Endothelial cell of umbilical vein (primary cell): Measurements from ENCODE around the gene PRDM10. TPM values are rescaled to one million over a fixed set of nuclear protein-coding genes. Genes with fewer than 3 reads are reported as not detected.

ENCODE experiments used
- BruUV-seq: library from RNA; stranded (reverse); fragments of 400-500 nt; replicated peaks from 2 replicates; lab custom pipeline; 2021; lab: Mats Ljungman, UMichigan
- CTCF ChIA-PET: fragments of 300-600, 350-600 bp; sonication (Branson Sonifier 250); formaldehyde crosslinking; loops from one replicate; lab custom pipeline; 2021; ENCODE audit warnings: antibody characterized with exemption, inconsistent platforms; lab: Charles Lee
- POLR2A ChIA-PET: fragments of 300-600, 350-600 bp; sonication (Branson Sonifier 250); formaldehyde crosslinking; loops from one replicate; lab custom pipeline; 2021; ENCODE audit warnings: antibody characterized with exemption, inconsistent platforms; lab: Charles Lee
- DNase-seq: peaks from one replicate; pipeline ENCODE4 v3.0.0-alpha.2; 2011; ENCODE audit warnings: low read depth, low spot score
- FAIRE-seq: peaks from 2 replicates; lab custom pipeline; 2011; peaks lifted over from hg19 to GRCh38; lab: Jason Lieb, UNC
- H2AFZ ChIP-seq: 2 replicates; pipeline ENCODE4 v1.6.0; 2012; ENCODE audit warnings: low read depth, low read length, control low read depth, inconsistent platforms
- H3K27ac ChIP-seq: 2 replicates; pipeline ENCODE4 v1.5.1; 2011; ENCODE audit warnings: low read depth, mild to moderate bottlenecking, control low read depth, low read length, moderate library complexity; ENCODE audit not compliant: insufficient read depth
- H3K27me3 ChIP-seq, 2 experiments: 2 replicates each; pipeline versions ENCODE4 v1.6.0 to v1.6.1; 2011; ENCODE audit warnings: low read length in 2 of 2, mixed read lengths in 1 of 2; ENCODE audit not compliant: control insufficient read depth in 2 of 2, insufficient read depth in 2 of 2
- H3K36me3 ChIP-seq, 2 experiments: 2 replicates in 1 of 2; 3 replicates in 1 of 2; pipeline ENCODE4 v1.5.1; 2011; ENCODE audit warnings: low read length in 2 of 2, mild to moderate bottlenecking in 1 of 2, moderate library complexity in 1 of 2; ENCODE audit not compliant: control insufficient read depth in 2 of 2, insufficient read depth in 2 of 2; ENCODE audit errors: extremely low read depth in 1 of 2
- H3K4me1 ChIP-seq: 3 replicates; pipeline ENCODE4 v1.5.1; 2011; ENCODE audit warnings: mild to moderate bottlenecking, low read length; ENCODE audit not compliant: control insufficient read depth, insufficient read depth; ENCODE audit errors: extremely low read depth
- H3K4me2 ChIP-seq: 2 replicates; pipeline ENCODE4 v1.6.1; 2011; ENCODE audit warnings: low read length, control low read depth, mixed read lengths; ENCODE audit not compliant: insufficient read depth
- H3K4me3 ChIP-seq, 3 experiments: fragments of 200-600 bp in 1 of 3; sonication (generic), shearing (Covaris generic) in 1 of 3; replicated peaks in 1 of 3; 2 replicates each; pipeline ENCODE4 v1.5.1; 2011 to 2016; ENCODE audit warnings: control low read depth in 3 of 3, low read length in 3 of 3, mild to moderate bottlenecking in 2 of 3, inconsistent platforms in 1 of 3, low read depth in 1 of 3, moderate library complexity in 1 of 3; ENCODE audit not compliant: insufficient read depth in 1 of 3
- H3K79me2 ChIP-seq: 2 replicates; pipeline ENCODE4 v1.6.0; 2012; ENCODE audit warnings: low read length, inconsistent platforms; ENCODE audit not compliant: control insufficient read depth, insufficient read depth
- H3K9ac ChIP-seq: replicated peaks from 2 replicates; pipeline ENCODE3; 2011; ENCODE audit warnings: low read length, control low read depth; ENCODE audit not compliant: insufficient read depth; ENCODE audit errors: extremely low read depth
- H3K9me1 ChIP-seq: replicated peaks from 3 replicates; pipeline ENCODE4 v1.6.0; 2011; ENCODE audit warnings: mild to moderate bottlenecking, low read length; ENCODE audit not compliant: control insufficient read depth, insufficient read depth; ENCODE audit errors: extremely low read depth
- H3K9me3 ChIP-seq: replicated peaks from 2 replicates; pipeline ENCODE4 v1.5.1; 2012; ENCODE audit warnings: low read length, inconsistent platforms; ENCODE audit not compliant: control insufficient read depth, insufficient read depth
- H4K20me1 ChIP-seq: replicated peaks from 2 replicates; pipeline ENCODE3; 2011; ENCODE audit warnings: mild to moderate bottlenecking, low read length; ENCODE audit not compliant: control insufficient read depth, insufficient read depth; ENCODE audit errors: extremely low read depth
- EZH2 ChIP-seq: IDR thresholded peaks from 2 replicates; pipeline ENCODE4 v1.6.1; 2012; ENCODE audit warnings: borderline replicate concordance, low read depth, mild to moderate bottlenecking, moderate library complexity, low read length, inconsistent platforms; ENCODE audit not compliant: severe bottlenecking
- FOS ChIP-seq: IDR thresholded peaks from 2 replicates; pipeline ENCODE4 v1.6.1; 2011; ENCODE audit warnings: mild to moderate bottlenecking, low read length, moderate library complexity, borderline replicate concordance; ENCODE audit not compliant: insufficient read depth
- GATA2 ChIP-seq: IDR thresholded peaks from 2 replicates; pipeline ENCODE4 v1.7.0; 2011; ENCODE audit warnings: low read depth, mild to moderate bottlenecking, moderate library complexity, mixed read lengths, low read length; ENCODE audit not compliant: insufficient read length, insufficient read depth
- JUN ChIP-seq: IDR thresholded peaks from 2 replicates; pipeline ENCODE4 v1.6.1; 2011; ENCODE audit warnings: borderline replicate concordance, low read depth; ENCODE audit not compliant: insufficient read length, insufficient read depth
- MYC ChIP-seq: IDR thresholded peaks from one replicate; pipeline ENCODE4 v1.6.1; 2011; ENCODE audit warnings: mild to moderate bottlenecking, low read depth, low read length
- POLR2A ChIP-seq: IDR thresholded peaks from 2 replicates; pipeline ENCODE4 v1.6.1; 2012; ENCODE audit warnings: low read depth, mild to moderate bottlenecking, control low read depth, low read length
- POLR2AphosphoS5 ChIP-seq: IDR thresholded peaks from 2 replicates; pipeline ENCODE4 v1.6.1; 2012; ENCODE audit warnings: low read depth, mild to moderate bottlenecking, control low read depth, low read length, moderate library complexity; ENCODE audit not compliant: insufficient read depth
- dilution Hi-C: fragments of 300-500 bp; cut with MboI; formaldehyde crosslinking; loops from one replicate; pipeline ENCODE4 v1.15.0; 2019; ENCODE audit warnings: low sequenced_read_pairs; ENCODE audit not compliant: extremely low pct_ligation_motif_present
- intact Hi-C: fragments of 100-400 bp; cut with micrococcal nuclease; formaldehyde crosslinking; loops from one replicate; pipeline ENCODE4 v1.10.0; 2022
- polyA plus RNA-seq, 4 experiments: library from polyadenylated mRNA; depleted of rRNA in 3 of 4; stranded (reverse) in 3 of 4; unstranded in 1 of 4; fragments of >200 nt; gene quantifications; 2 replicates each; pipeline versions ENCODE4 v1.2.1 to v1.2.3, GENCODE V29; 2011 to 2012; ENCODE audit warnings: missing spikeins in 1 of 4
- total RNA-seq: library from RNA; stranded (reverse); gene quantifications from 2 replicates; pipeline ENCODE4 v1.2.3, GENCODE V29; 2021
- TF ChIP-seq, protein P1 (sequence below): IDR thresholded peaks from 2 replicates; pipeline ENCODE4 v1.6.1; 2011; ENCODE audit not compliant: insufficient read depth, insufficient read length
- TF ChIP-seq, protein P2 (sequence below), 2 donors: IDR thresholded peaks; 1 replicate in 1 of 2; 2 replicates in 1 of 2; pipeline ENCODE4 v1.5.1; 2011; ENCODE audit warnings: low read length in 2 of 2, mild to moderate bottlenecking in 2 of 2, moderate library complexity in 2 of 2, control low read depth in 1 of 2, inconsistent platforms in 1 of 2, low read depth in 1 of 2; ENCODE audit not compliant: insufficient read depth in 1 of 2; ENCODE audit errors: extremely low read depth in 1 of 2

Gene PRDM10
- total and polyA plus RNA-seq, 2 donors (not counting 3 experiments of a cell fraction or from before 2014, with no cell fraction given): 9.6 to 13.0 TPM

DNA sequence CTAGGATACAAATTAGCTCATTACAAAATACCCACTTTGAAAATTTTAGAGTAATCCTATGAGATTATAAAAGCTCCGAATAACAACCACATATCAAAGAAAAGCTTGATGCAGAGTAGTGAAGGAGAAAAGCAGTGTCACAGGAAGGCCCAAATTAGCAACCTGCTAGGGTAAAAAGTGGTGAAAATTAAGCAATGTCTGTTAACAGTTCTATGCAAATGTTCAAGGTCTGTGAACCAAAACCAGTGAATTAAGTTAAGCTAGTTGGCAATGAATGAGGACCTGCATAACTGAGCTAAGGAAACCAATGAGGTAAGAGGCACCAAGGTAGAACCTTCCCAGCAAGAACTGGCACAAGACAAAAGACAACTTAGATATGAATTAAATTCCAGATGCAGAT, 29.6 kb downstream of the PRDM10 start:
- Histone ChIP-seq H3K36me3 (no peaks in the 10 kb centered on the region), H3K27me3 (no peaks in the 10 kb centered on the region)

More for the DNA sequence above, 29.6 kb downstream of the PRDM10 start:
- no peaks in the 10 kb centered on the region for H3K4me1 ChIP-seq
- FAIRE-seq (no peak), DNase-seq (no peak)
- H3K27ac ChIP-seq: no peak overlapping the region
- H3K4me2 ChIP-seq: no peak overlapping the region
- no peak overlapping the region for H2AFZ ChIP-seq
- no peak overlapping the region for H3K4me3 ChIP-seq
- H3K9me3 ChIP-seq: no peaks in the 10 kb centered on the region
- dilution Hi-C loops: no loop called here
- no peaks in the 10 kb centered on the region for H4K20me1 ChIP-seq
- H3K9ac ChIP-seq: no peak overlapping the region
- TF ChIP-seq POLR2AphosphoS5 (no peak), POLR2A (no peak), JUN (no peak), FOS (no peak), EZH2 (no peak), GATA2 (no peak), MYC (no peak)
- TF ChIP-seq, protein P1, sequence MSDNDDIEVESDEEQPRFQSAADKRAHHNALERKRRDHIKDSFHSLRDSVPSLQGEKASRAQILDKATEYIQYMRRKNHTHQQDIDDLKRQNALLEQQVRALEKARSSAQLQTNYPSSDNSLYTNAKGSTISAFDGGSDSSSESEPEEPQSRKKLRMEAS: no peak
- TF ChIP-seq, protein P2, sequence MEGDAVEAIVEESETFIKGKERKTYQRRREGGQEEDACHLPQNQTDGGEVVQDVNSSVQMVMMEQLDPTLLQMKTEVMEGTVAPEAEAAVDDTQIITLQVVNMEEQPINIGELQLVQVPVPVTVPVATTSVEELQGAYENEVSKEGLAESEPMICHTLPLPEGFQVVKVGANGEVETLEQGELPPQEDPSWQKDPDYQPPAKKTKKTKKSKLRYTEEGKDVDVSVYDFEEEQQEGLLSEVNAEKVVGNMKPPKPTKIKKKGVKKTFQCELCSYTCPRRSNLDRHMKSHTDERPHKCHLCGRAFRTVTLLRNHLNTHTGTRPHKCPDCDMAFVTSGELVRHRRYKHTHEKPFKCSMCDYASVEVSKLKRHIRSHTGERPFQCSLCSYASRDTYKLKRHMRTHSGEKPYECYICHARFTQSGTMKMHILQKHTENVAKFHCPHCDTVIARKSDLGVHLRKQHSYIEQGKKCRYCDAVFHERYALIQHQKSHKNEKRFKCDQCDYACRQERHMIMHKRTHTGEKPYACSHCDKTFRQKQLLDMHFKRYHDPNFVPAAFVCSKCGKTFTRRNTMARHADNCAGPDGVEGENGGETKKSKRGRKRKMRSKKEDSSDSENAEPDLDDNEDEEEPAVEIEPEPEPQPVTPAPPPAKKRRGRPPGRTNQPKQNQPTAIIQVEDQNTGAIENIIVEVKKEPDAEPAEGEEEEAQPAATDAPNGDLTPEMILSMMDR (IDR thresholded peaks at IDR 0.05; ENCODE audit: extremely low read depth in 1 of 2, insufficient read depth in 1 of 2, low read depth in 1 of 2, low read length in 2 of 2): no peak
- CTCF ChIA-PET: interaction anchor here (1.1 to 1.9 kb wide), 5 partner anchors 7 to 159 kb away, joined by 3 to 13 read pairs (median 4); no protein-coding TSS in a partner anchor
- BruUV-seq: no TSS peak
- H3K79me2 ChIP-seq: no peaks in the 10 kb centered on the region
- POLR2A ChIA-PET: no interaction called here
- H3K9me1 ChIP-seq: no peaks in the 10 kb centered on the region
- intact Hi-C loops: no loop called here
